PC-3 (cell line): ENCODE results near the gene OR14J1. TPM values are rescaled to one million over a fixed set of nuclear protein-coding genes. Genes with fewer than 3 reads are reported as not detected.

ENCODE experiments used
- ATAC-seq: fragments of 200-7000 bp; cut with Tn5 transposase; 2 replicates; pipeline ENCODE4 v1.9.1; 2020; ENCODE audit warnings: mild to moderate bottlenecking, moderate library complexity
- BruUV-seq: library from RNA; stranded (reverse); fragments of 400-500 nt; replicated peaks from 2 replicates; lab custom pipeline; 2021; lab: Mats Ljungman, UMichigan
- CTCF ChIA-PET: fragments of 300-600 bp; sonication (Branson Sonifier 250); formaldehyde crosslinking; loops from one replicate; lab custom pipeline; 2022; ENCODE audit warnings: antibody characterized with exemption; lab: Charles Lee
- POLR2A ChIA-PET: fragments of 300-600 bp; sonication (Branson Sonifier 250); formaldehyde crosslinking; loops from one replicate; lab custom pipeline; 2022; ENCODE audit warnings: antibody characterized with exemption; ENCODE audit not compliant: unreplicated experiment; lab: Charles Lee
- DNase-seq: peaks from one replicate; pipeline ENCODE4 v3.0.0-alpha.2; 2015
- H2AFZ ChIP-seq: fragments of 300-600 bp; sonication (generic); 2 replicates; pipeline ENCODE4 v1.6.0; 2016; ENCODE audit warnings: antibody characterized with exemption, low read length
- H3F3A ChIP-seq: fragments of 300-600 bp; sonication (generic); one replicate; pipeline ENCODE4 v1.6.0; 2017; ENCODE audit warnings: antibody characterized with exemption, low read length, control low read depth, mild to moderate bottlenecking; ENCODE audit not compliant: unreplicated experiment
- H3K27ac ChIP-seq: fragments of 300-600 bp; sonication (generic); 2 replicates; pipeline ENCODE4 v1.5.1; 2016; ENCODE audit warnings: mild to moderate bottlenecking, low read length
- H3K27me3 ChIP-seq: fragments of 300-600 bp; sonication (generic); 2 replicates; pipeline ENCODE4 v1.6.1; 2016; ENCODE audit warnings: low read length, mixed read lengths
- H3K36me3 ChIP-seq: fragments of 300-600 bp; sonication (generic); 2 replicates; pipeline ENCODE4 v1.6.1; 2016; ENCODE audit warnings: low read depth, mixed run types, low read length, mixed read lengths
- H3K4me1 ChIP-seq: fragments of 300-600 bp; sonication (generic); 2 replicates; pipeline ENCODE4 v1.5.1; 2016; ENCODE audit warnings: low read length; ENCODE audit not compliant: insufficient read depth
- H3K4me2 ChIP-seq: fragments of 300-600 bp; sonication (generic); 2 replicates; pipeline ENCODE4 v1.6.0; 2016; ENCODE audit warnings: low read length
- H3K4me3 ChIP-seq: fragments of 300-600 bp; sonication (generic); 2 replicates; pipeline ENCODE4 v1.5.1; 2016; ENCODE audit warnings: mild to moderate bottlenecking, low read length, mixed read lengths
- H3K79me2 ChIP-seq: fragments of 300-600 bp; sonication (generic); 2 replicates; pipeline ENCODE4 v1.6.1; 2017; ENCODE audit warnings: low read length, mixed read lengths
- H3K9ac ChIP-seq: fragments of 300-600 bp; sonication (generic); 2 replicates; pipeline ENCODE4 v1.6.0; 2016; ENCODE audit warnings: mild to moderate bottlenecking, low read length
- H3K9me2 ChIP-seq: fragments of 300-600 bp; sonication (generic); replicated peaks from 2 replicates; pipeline ENCODE4 v1.6.1; 2016; ENCODE audit warnings: mixed run types, low read length, mixed read lengths
- H3K9me3 ChIP-seq: fragments of 300-600 bp; sonication (generic); 2 replicates; pipeline ENCODE4 v1.6.1; 2016; ENCODE audit warnings: low read length, mixed read lengths
- H4K20me1 ChIP-seq: fragments of 300-600 bp; sonication (generic); 2 replicates; pipeline ENCODE4 v1.6.1; 2016; ENCODE audit warnings: low read length, mixed read lengths
- CTCF ChIP-seq: fragments of 300-600 bp; sonication (generic); conservative IDR thresholded peaks from 2 replicates; pipeline ENCODE4 v1.5.1; 2017; ENCODE audit warnings: antibody characterized with exemption, low read depth, mild to moderate bottlenecking, low read length
- EZH2 ChIP-seq: fragments of 300-600 bp; sonication (generic); IDR thresholded peaks from one replicate; pipeline ENCODE4 v1.6.1; 2017; ENCODE audit warnings: antibody characterized with exemption, mild to moderate bottlenecking, low read length; ENCODE audit not compliant: unreplicated experiment
- EZH2phosphoT487 ChIP-seq: fragments of 300-600 bp; sonication (generic); IDR thresholded peaks from 2 replicates; pipeline ENCODE4 v1.6.1; 2018; ENCODE audit warnings: mild to moderate bottlenecking, antibody characterized with exemption, low read length, borderline replicate concordance
- intact Hi-C: fragments of 100-400 bp; cut with micrococcal nuclease; formaldehyde crosslinking; loops from 2 replicates; pipeline ENCODE4 v1.9.0; 2023
- total RNA-seq: library from RNA; depleted of rRNA; stranded (reverse); fragments of >200 nt; gene quantifications from 2 replicates; pipeline ENCODE4 v1.2.3, GENCODE V29; 2014

The OR14J1 gene
- total RNA-seq, 1 experiment from 2014 or later: not detected

GRCh38 chr6:29255530-29255929, 46.0 kb upstream of the OR14J1 start:
- no peak for DNase-seq
- no peak overlapping the region for H3K27ac ChIP-seq
- intact Hi-C loops: no loop called here
- H3K27me3 ChIP-seq: peaks cover 8% of the 10 kb centered on the region; the same call in 1 of the 2 replicates
- no peaks in the 10 kb centered on the region for H4K20me1 ChIP-seq
- H3K9me3 ChIP-seq: no peaks in the 10 kb centered on the region
- ChIA-PET POLR2A (no interaction called here), CTCF (no interaction called here)
- BruUV-seq: no TSS peak
- no peak overlapping the region for H2AFZ ChIP-seq
- H3F3A ChIP-seq: no peaks in the 10 kb centered on the region
- no peaks in the 10 kb centered on the region for H3K36me3 ChIP-seq
- H3K9me2 ChIP-seq: no peaks in the 10 kb centered on the region
- no peaks in the 10 kb centered on the region for H3K4me1 ChIP-seq
- H3K4me2 ChIP-seq: no peak overlapping the region
- no peak overlapping the region for H3K4me3 ChIP-seq
- no peak for TF ChIP-seq EZH2phosphoT487
- no peak for TF ChIP-seq CTCF
- TF ChIP-seq EZH2: no peak
- no peaks in the 10 kb centered on the region for H3K79me2 ChIP-seq
- no peak for ATAC-seq
- H3K9ac ChIP-seq: no peak overlapping the region

GRCh38 chr6:29259721-29260120, 41.8 kb upstream of the OR14J1 start:
- H3K9ac ChIP-seq: no peak overlapping the region
- H3K4me1 ChIP-seq: no peaks in the 10 kb centered on the region
- H3K36me3 ChIP-seq: no peaks in the 10 kb centered on the region
- no peak overlapping the region for H3K4me3 ChIP-seq
- no TSS peak for BruUV-seq
- H3K9me2 ChIP-seq: no peaks in the 10 kb centered on the region
- ATAC-seq (no peak), DNase-seq (no peak)
- POLR2A ChIA-PET: no interaction called here
- no peak overlapping the region for H3K27ac ChIP-seq
- TF ChIP-seq CTCF (no peak), EZH2phosphoT487 (no peak), EZH2 (no peak)
- intact Hi-C loops: no loop called here
- H3K27me3 ChIP-seq: peaks cover 4% of the 10 kb centered on the region; the same call in 1 of the 2 replicates
- no peaks in the 10 kb centered on the region for H3F3A ChIP-seq
- no peaks in the 10 kb centered on the region for H4K20me1 ChIP-seq
- H2AFZ ChIP-seq: no peak overlapping the region
- no peak overlapping the region for H3K4me2 ChIP-seq
- CTCF ChIA-PET: no interaction called here
- H3K79me2 ChIP-seq: no peaks in the 10 kb centered on the region
- H3K9me3 ChIP-seq: no peaks in the 10 kb centered on the region

GRCh38 chr6:29263001-29263400, 38.5 kb upstream of the OR14J1 start:
- intact Hi-C loops: no loop called here
- H3K36me3 ChIP-seq: no peaks in the 10 kb centered on the region
- no peaks in the 10 kb centered on the region for H3K9me2 ChIP-seq
- DNase-seq (no peak), ATAC-seq (no peak)
- TF ChIP-seq CTCF: no peak
- TF ChIP-seq EZH2: no peak
- TF ChIP-seq EZH2phosphoT487: no peak
- no peak overlapping the region for H2AFZ ChIP-seq
- H3K79me2 ChIP-seq: no peaks in the 10 kb centered on the region
- H4K20me1 ChIP-seq: no peaks in the 10 kb centered on the region
- H3K9ac ChIP-seq: no peak overlapping the region
- POLR2A ChIA-PET: no interaction called here
- H3K4me2 ChIP-seq: no peak overlapping the region
- no TSS peak for BruUV-seq
- no peaks in the 10 kb centered on the region for H3K9me3 ChIP-seq
- H3K27me3 ChIP-seq: peaks cover 4% of the 10 kb centered on the region; the same call in 1 of the 2 replicates
- no peaks in the 10 kb centered on the region for H3K4me1 ChIP-seq
- no peak overlapping the region for H3K4me3 ChIP-seq
- CTCF ChIA-PET: no interaction called here
- no peak overlapping the region for H3K27ac ChIP-seq
- H3F3A ChIP-seq: no peaks in the 10 kb centered on the region
